ENCODE data around the gene UBN2. TPM values are rescaled to one million over a fixed set of nuclear protein-coding genes. Genes with fewer than 3 reads are reported as not detected.

UBN2 gene
- total and polyA plus RNA-seq, 2 of the 13 experiments (the other 11 are each of a cell fraction or from before 2014, with no cell fraction given) = 5.6 to 5.7 TPM

GRCh38 chr7:139232377-139232717 lies 1.3 kb downstream of the UBN2 start (continued):
- TF ChIP-seq FOXO1 (CRISPR knock-in tag; IDR thresholded peaks at IDR 0.05) (0 out of 2 replicates have a peak, but pooled peaks have one; percentile 10), ZFY (CRISPR knock-in tag; IDR thresholded peaks at IDR 0.05) (no peak), MAX (IDR thresholded peaks at IDR 0.05) (peak; percentile 32; the same call in 1 of the 2 replicates), ELF3 (CRISPR knock-in tag; IDR thresholded peaks at IDR 0.05) (0 out of 2 replicates have a peak, but pooled peaks have one; percentile 29), MED1 (CRISPR knock-in tag; IDR thresholded peaks at IDR 0.05) (0 out of 2 replicates have a peak, but pooled peaks have one; percentile 21), SP1 (IDR thresholded peaks at IDR 0.05) (no peak), SP1 (CRISPR knock-in tag; IDR thresholded peaks at IDR 0.05) (0 out of 2 replicates have a peak, but pooled peaks have one; percentile 19), FOSL2 (CRISPR knock-in tag; IDR thresholded peaks at IDR 0.05) (peak; percentile 41), CCAR2 (optimal IDR thresholded peaks at IDR 0.05; ENCODE audit: low read depth, low read length) (no peak), ZNF670 (CRISPR knock-in tag; IDR thresholded peaks at IDR 0.05; ENCODE audit: borderline replicate concordance) (no peak), PATZ1 (CRISPR knock-in tag; IDR thresholded peaks at IDR 0.05) (no peak; the same call in 1 of the 2 replicates), SP5 (CRISPR knock-in tag; IDR thresholded peaks at IDR 0.05; ENCODE audit: borderline replicate concordance, low read depth) (peak; percentile 36; the same call in 1 of the 2 replicates), HBP1 (CRISPR knock-in tag; IDR thresholded peaks at IDR 0.05; ENCODE audit: low read depth) (0 out of 2 replicates have a peak, but pooled peaks have one; percentile 40), KAT7 (CRISPR knock-in tag; IDR thresholded peaks at IDR 0.05; ENCODE audit: borderline replicate concordance) (peak; percentile 43; the same call in 1 of the 2 replicates), FOXA3 (CRISPR knock-in tag; IDR thresholded peaks at IDR 0.05) (peak; percentile 57), YEATS4 (CRISPR knock-in tag; IDR thresholded peaks at IDR 0.05; ENCODE audit: borderline replicate concordance) (peak; percentile 18; the same call in 1 of the 2 replicates), CEBPB (IDR thresholded peaks at IDR 0.05; ENCODE audit: borderline replicate concordance, low read depth, low read length) (peak; percentile 89), IRF2 (CRISPR knock-in tag; IDR thresholded peaks at IDR 0.05) (peak; percentile 69; the same call in 1 of the 2 replicates), PLRG1 (conservative IDR thresholded peaks at IDR 0.05) (no peak), ZNF441 (CRISPR knock-in tag; IDR thresholded peaks at IDR 0.05; ENCODE audit: borderline replicate concordance) (no peak), ATF1 (CRISPR knock-in tag; IDR thresholded peaks at IDR 0.05) (no peak), KAT8 (CRISPR knock-in tag; IDR thresholded peaks at IDR 0.05) (0 out of 2 replicates have a peak, but pooled peaks have one; percentile 25), KLF15 (CRISPR knock-in tag; IDR thresholded peaks at IDR 0.05; ENCODE audit: borderline replicate concordance) (no peak), SOX13 (IDR thresholded peaks at IDR 0.05) (no peak), SOX13 (CRISPR knock-in tag; conservative IDR thresholded peaks at IDR 0.05 in 1 of 2, IDR thresholded peaks at IDR 0.05 in 1 of 2) (peak in 1 of 2 experiments; percentile 44; a peak in 2 of 4 replicates), DMTF1 (CRISPR knock-in tag; IDR thresholded peaks at IDR 0.05) (no peak)
